GM12864 (cell line): ENCODE results near the gene KRT77.

ENCODE experiments used
- DNase-seq: peaks from one replicate; pipeline ENCODE4 v3.0.0-alpha.2; 2011; ENCODE audit warnings: low read depth
- H3K4me3 ChIP-seq: 2 replicates; pipeline ENCODE4 v1.5.1; 2011; ENCODE audit warnings: mild to moderate bottlenecking, low read depth, low read length, control low read depth
- TF ChIP-seq, protein P1 (sequence below): IDR thresholded peaks from 2 replicates; pipeline ENCODE4 v1.5.1; 2011; ENCODE audit warnings: low read depth, mild to moderate bottlenecking, moderate library complexity, low read length, control low read depth, inconsistent platforms; ENCODE audit errors: missing control alignments

Gene KRT77

GRCh38 chr12:52689936-52690335, 13.4 kb downstream of the KRT77 start:
- no peak overlapping the region for H3K4me3 ChIP-seq
- TF ChIP-seq, protein P1, sequence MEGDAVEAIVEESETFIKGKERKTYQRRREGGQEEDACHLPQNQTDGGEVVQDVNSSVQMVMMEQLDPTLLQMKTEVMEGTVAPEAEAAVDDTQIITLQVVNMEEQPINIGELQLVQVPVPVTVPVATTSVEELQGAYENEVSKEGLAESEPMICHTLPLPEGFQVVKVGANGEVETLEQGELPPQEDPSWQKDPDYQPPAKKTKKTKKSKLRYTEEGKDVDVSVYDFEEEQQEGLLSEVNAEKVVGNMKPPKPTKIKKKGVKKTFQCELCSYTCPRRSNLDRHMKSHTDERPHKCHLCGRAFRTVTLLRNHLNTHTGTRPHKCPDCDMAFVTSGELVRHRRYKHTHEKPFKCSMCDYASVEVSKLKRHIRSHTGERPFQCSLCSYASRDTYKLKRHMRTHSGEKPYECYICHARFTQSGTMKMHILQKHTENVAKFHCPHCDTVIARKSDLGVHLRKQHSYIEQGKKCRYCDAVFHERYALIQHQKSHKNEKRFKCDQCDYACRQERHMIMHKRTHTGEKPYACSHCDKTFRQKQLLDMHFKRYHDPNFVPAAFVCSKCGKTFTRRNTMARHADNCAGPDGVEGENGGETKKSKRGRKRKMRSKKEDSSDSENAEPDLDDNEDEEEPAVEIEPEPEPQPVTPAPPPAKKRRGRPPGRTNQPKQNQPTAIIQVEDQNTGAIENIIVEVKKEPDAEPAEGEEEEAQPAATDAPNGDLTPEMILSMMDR = no peak
- no peak for DNase-seq

DNA sequence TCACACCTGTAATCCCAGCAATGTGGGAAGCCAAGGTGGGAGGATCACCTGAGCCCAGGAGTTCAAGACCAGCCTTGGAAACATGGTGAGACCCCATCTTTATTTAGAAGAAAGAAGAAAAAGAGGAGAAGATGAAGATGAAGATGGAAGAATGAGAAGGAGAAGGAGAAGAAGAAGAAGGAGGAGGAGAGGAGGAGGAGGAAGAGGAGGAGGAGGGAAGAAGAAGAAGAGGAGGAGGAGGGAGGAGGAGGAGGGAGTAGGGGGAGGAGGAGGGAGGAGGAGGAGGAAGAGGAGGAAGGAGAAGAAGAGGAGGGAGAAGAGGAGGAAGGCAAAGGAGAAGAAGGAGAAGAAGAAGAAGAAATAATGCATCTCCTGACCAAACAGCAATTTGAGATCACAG, 14.1 kb downstream of the KRT77 start:
- no peak overlapping the region for H3K4me3 ChIP-seq
- no peak for DNase-seq
- TF ChIP-seq, protein P1 = no peak

GRCh38 chr12:52688481-52688880, 14.8 kb downstream of the KRT77 start:
- DNase-seq = no peak
- TF ChIP-seq, protein P1 = no peak
- no peak overlapping the region for H3K4me3 ChIP-seq

DNA sequence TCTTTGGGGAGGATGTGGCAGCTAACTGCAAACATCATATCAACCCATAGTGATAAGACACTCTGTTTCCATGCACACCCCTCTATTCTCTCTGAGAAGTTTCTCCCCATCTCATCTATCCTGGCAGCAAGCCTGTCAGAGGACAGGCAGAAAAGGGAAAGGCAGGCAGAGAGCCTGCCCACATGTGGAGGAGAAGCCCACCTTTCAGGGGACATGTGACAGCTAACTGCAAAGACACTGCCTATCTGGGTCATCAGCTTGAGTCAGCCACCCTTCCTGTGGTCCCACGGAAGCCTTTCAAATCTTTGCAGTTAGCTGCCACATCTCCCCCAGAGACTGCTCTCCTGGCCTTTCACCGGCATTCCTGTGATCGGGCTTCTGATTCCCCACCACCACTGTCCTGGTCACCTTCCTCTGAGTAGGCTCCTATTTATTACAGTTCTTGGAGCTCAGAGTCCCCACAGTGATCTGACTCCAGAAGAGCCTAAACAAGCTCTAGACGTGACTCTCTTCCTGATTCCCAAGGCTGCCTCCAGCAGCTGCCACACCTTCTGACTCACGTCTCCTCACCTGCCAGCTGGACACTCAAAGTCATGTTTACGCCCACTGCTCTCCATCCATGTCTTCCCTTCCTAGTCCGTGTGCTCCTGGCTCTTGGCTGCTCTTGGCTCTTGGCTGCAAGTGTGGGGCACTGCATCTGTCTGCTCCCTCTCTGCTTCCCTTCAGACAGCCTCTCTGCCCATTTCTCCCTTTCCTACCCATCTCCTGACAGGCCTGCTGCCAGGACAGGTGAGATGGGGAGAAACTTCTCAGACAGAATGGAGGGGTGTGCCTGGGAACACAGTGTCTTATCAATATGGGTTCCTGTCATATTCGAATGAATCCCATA, 15.6 kb downstream of the KRT77 start:
- no peak overlapping the region for H3K4me3 ChIP-seq
- TF ChIP-seq, protein P1 = no peak
- DNase-seq = no peak

GRCh38 chr12:52686756-52687487, 16.4 kb downstream of the KRT77 start:
- no peak for DNase-seq
- H3K4me3 ChIP-seq = no peak overlapping the region
- TF ChIP-seq, protein P1 = no peak

DNA sequence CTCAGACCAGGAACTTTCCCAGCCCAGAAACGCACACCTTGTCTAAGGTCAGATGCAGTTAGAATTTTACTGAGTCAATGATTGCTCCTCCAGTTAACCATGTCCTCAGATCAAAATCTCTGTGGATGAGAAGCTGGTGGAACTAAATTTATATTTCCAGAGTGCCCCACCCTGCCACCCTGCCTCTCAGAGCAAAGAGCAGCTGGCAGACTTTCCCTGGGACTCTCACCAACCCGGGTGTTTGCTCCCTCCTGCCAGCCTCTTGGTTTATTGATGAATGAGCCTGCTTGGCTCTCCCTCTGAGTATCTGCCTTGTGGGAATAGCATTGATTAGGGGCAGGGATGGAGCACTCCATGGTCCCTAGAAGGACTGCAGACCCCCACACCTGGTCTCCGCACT, 17.3 kb downstream of the KRT77 start:
- TF ChIP-seq, protein P1 = no peak
- no peak overlapping the region for H3K4me3 ChIP-seq
- DNase-seq = no peak
